Bronchial epithelial cell (primary cell): ENCODE data around the gene DNAH14. TPM values are rescaled to one million over a fixed set of nuclear protein-coding genes. Genes with fewer than 3 reads are reported as not detected.
"Not testable (repeated sequence)": the region's sequence is repeated elsewhere in the genome, so short reads cannot be mapped to it uniquely, and the experiment has no call there.

Source experiments
- DNase-seq: peaks from one replicate; pipeline ENCODE4 v3.0.0-alpha.2; 2010; ENCODE audit warnings: low read depth
- FAIRE-seq: peaks from 2 replicates; lab custom pipeline; 2011; peaks lifted over from hg19 to GRCh38; lab: Jason Lieb, UNC
- H3K27me3 ChIP-seq: 2 replicates; pipeline ENCODE4 v1.5.1; 2011; ENCODE audit warnings: low read length; ENCODE audit not compliant: control insufficient read depth, insufficient read depth
- H3K36me3 ChIP-seq: 2 replicates; pipeline ENCODE4 v1.5.1; 2011; ENCODE audit warnings: low read length; ENCODE audit not compliant: control insufficient read depth, insufficient read depth
- H3K4me3 ChIP-seq: 2 replicates; pipeline ENCODE4 v1.5.1; 2011; ENCODE audit warnings: mild to moderate bottlenecking, low read depth, low read length, control low read depth
- total RNA-seq: library from RNA; depleted of rRNA; stranded (reverse); fragments of >200 nt; gene quantifications from 2 replicates; pipeline ENCODE4 v1.2.1, GENCODE V29; 2014
- TF ChIP-seq, protein P1 (sequence below): IDR thresholded peaks from 2 replicates; pipeline ENCODE4 v1.5.1; 2011; ENCODE audit warnings: mild to moderate bottlenecking, moderate library complexity, low read length, control low read depth, inconsistent platforms; ENCODE audit not compliant: insufficient read depth, severe bottlenecking

The DNAH14 gene
- total RNA-seq, 1 donor from 2014 or later = 10.5 TPM

DNA sequence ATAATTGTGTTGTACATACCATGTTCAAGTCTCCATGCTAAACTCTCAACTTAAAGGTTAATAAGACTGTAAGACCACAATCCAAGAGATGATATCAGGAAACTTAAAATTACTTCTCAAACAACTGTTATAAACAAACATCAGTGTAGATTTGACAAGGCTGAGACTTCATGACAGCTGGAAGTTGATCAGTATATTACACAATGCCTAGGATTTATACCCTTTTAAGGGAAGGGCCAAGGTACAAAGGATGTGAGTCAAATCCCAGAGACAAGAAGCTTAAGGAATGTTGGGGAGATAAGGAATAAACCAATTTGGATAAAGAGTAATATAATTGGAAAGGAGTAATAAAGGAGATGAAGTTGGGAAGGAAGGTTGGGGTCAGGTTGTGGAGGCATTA, 399.6 kb downstream of the DNAH14 start:
- H3K27me3 ChIP-seq = no peaks in the 10 kb centered on the region
- H3K4me3 ChIP-seq = no peak overlapping the region
- DNase-seq (peak; percentile 84), FAIRE-seq (no peak)
- TF ChIP-seq, protein P1, sequence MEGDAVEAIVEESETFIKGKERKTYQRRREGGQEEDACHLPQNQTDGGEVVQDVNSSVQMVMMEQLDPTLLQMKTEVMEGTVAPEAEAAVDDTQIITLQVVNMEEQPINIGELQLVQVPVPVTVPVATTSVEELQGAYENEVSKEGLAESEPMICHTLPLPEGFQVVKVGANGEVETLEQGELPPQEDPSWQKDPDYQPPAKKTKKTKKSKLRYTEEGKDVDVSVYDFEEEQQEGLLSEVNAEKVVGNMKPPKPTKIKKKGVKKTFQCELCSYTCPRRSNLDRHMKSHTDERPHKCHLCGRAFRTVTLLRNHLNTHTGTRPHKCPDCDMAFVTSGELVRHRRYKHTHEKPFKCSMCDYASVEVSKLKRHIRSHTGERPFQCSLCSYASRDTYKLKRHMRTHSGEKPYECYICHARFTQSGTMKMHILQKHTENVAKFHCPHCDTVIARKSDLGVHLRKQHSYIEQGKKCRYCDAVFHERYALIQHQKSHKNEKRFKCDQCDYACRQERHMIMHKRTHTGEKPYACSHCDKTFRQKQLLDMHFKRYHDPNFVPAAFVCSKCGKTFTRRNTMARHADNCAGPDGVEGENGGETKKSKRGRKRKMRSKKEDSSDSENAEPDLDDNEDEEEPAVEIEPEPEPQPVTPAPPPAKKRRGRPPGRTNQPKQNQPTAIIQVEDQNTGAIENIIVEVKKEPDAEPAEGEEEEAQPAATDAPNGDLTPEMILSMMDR = no peak
- H3K36me3 ChIP-seq = no peaks in the 10 kb centered on the region

DNA sequence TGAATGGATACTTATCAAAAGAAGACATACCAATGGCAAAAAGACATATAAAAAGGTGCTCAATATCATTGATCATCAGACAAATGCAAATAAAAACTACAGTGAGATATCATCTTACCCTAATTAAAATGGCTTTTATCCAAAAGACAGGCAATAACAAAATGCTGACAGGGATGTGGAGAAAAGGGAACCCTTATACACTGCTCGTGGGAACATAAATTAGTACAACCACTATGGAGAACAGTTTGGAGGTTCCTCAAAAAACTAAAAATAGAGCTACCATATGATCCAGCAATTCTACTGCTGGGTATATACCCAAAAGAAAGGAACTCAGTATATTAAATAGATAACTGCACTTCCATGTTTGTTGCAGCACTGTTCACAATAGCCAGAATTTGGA, 400.5 kb downstream of the DNAH14 start:
- DNase-seq, H3K4me3 ChIP-seq, H3K36me3 ChIP-seq, FAIRE-seq, H3K27me3 ChIP-seq: not testable (repeated sequence)

DNA sequence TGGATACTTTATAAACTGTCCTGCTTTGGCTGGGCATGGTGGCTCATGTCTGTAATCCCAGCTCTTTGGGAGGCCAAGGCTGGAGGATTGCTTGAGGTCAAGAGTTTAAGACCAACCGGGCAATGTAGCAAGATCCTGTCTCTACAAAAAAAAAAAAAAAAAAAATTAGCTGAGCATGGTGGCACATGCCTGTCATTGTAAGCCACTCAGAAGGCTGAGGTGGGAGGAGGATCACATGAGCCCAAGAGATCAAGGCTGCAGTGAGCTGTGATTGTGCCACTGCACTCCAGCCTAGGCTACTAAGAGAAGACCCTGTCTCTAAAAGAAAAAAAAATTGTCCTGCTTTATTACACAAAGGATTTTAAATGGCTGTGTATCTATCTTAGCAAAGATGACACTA, 403.2 kb downstream of the DNAH14 start:
- no peak for FAIRE-seq

DNA sequence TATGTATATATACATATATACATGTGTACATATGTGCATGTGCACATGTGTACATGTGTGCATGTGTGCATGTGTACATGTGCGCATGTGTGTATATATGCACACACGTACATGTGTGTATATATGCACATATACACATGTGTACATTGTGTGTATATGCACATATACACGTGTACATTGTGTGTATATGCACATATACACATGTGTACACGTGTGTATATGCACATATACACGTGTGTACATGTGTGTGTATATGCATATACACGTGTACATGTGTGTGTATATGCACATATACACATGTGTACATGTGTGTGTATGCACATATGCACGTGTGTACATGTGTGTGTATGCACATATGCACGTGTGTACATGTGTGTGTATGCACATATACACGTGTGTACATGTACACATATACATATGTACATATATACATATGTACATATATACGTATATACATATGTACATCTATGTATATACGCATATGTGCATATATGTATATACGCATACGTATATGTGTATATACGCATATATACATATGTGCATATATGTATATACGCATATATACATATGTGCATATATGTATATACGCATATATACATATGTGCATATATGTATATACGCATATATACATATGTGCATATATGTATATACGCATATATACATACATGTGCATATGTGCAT, 405.8 kb downstream of the DNAH14 start:
- not testable (repeated sequence) for H3K27me3 ChIP-seq, H3K4me3 ChIP-seq, H3K36me3 ChIP-seq, DNase-seq, FAIRE-seq

More for the DNA sequence above, 403.2 kb downstream of the DNAH14 start:
- DNase-seq = no peak
- Histone ChIP-seq H3K36me3 (no peaks in the 10 kb centered on the region), H3K27me3 (no peaks in the 10 kb centered on the region), H3K4me3 (no peak overlapping the region)
- TF ChIP-seq, protein P1 = no peak

- DNase-seq (no peak), FAIRE-seq (no peak)
- no peaks in the 10 kb centered on the region for H3K36me3 ChIP-seq
- H3K27me3 ChIP-seq = no peaks in the 10 kb centered on the region
- TF ChIP-seq, protein P1 = no peak
- no peak overlapping the region for H3K4me3 ChIP-seq
Observed at GRCh38 chr1:225338545-225338944, 409.1 kb downstream of the DNAH14 start.

DNA sequence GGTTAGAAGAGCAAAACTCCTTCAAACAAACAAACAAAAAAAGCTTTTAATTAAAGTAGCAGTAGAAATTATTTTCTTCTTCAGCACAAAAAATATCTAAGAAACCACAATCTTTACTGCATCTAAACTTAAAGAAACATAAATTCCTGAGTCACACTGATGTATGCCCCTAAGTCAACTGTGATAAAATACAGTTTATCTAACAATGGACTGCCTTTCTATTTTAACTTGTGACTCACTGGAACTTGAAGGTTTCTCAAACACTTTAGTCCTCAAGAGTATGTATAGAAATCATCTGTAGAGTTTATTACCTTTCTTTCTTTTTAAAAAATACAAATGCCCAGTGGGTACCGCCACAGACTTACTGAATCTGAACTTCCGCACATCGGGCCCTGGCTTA, 412.2 kb downstream of the DNAH14 start:
- no peak for FAIRE-seq
- TF ChIP-seq, protein P1 = no peak
- H3K27me3 ChIP-seq = no peaks in the 10 kb centered on the region
- H3K4me3 ChIP-seq = no peak overlapping the region
- no peak for DNase-seq
- H3K36me3 ChIP-seq = no peaks in the 10 kb centered on the region

DNA sequence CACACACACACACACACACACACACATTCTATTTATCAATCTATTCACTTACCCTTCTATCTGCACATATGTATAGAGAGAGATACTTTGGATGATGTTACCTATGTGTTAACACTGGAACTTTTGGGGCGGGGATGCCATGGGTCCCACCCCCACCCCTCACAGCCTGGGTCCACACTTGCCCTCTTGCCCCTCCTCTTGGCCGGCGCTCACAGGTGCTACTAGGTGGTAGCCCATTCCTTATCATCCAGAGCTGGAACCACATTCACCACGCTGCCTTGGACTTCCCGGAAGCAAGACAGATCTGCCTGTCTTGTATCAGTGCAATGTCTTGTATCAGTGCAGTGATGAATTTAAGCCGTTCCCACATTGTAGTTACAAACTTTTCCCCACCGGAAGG, 413.2 kb downstream of the DNAH14 start:
- Histone ChIP-seq H3K4me3 (no peak overlapping the region), H3K27me3 (no peaks in the 10 kb centered on the region), H3K36me3 (no peaks in the 10 kb centered on the region)
- FAIRE-seq = no peak
- TF ChIP-seq, protein P1 = no peak
- no peak for DNase-seq
